GM23338 (cell line): ENCODE data around the gene CYRIA. TPM values are rescaled to one million over a fixed set of nuclear protein-coding genes. Genes with fewer than 3 reads are reported as not detected.

Source experiments
- ATAC-seq: fragments of 200-7000 bp; cut with Tn5 transposase; 3 replicates; pipeline ENCODE4 v1.9.1; 2020
- DNase-seq: peaks from one replicate; pipeline ENCODE4 v3.0.0-alpha.2; 2015; ENCODE audit warnings: low spot score
- H2AFZ ChIP-seq: fragments of 200-600 bp; sonication (generic); 2 replicates; pipeline ENCODE4 v1.8.0; 2016; ENCODE audit warnings: antibody characterized with exemption, mild to moderate bottlenecking, moderate library complexity
- H3F3A ChIP-seq: fragments of 200-600 bp; sonication (generic); replicated peaks from 2 replicates; pipeline ENCODE4 v1.8.0; 2017; ENCODE audit warnings: antibody characterized with exemption, mixed run types, low read depth
- H3K27ac ChIP-seq: fragments of 200-600 bp; sonication (generic); 2 replicates; pipeline ENCODE4 v1.6.1; 2016; ENCODE audit warnings: low read depth
- H3K27me3 ChIP-seq: fragments of 200-600 bp; sonication (generic); 2 replicates; pipeline ENCODE4 v1.8.0; 2016; ENCODE audit warnings: mild to moderate bottlenecking, mixed run types, moderate library complexity; ENCODE audit not compliant: insufficient read depth
- H3K36me3 ChIP-seq: fragments of 200-600 bp; sonication (generic); 2 replicates; pipeline ENCODE4 v1.8.0; 2016; ENCODE audit warnings: mild to moderate bottlenecking; ENCODE audit not compliant: insufficient read depth
- H3K4me1 ChIP-seq: fragments of 200-600 bp; sonication (generic); 2 replicates; pipeline ENCODE4 v1.8.0; 2016; ENCODE audit warnings: mild to moderate bottlenecking, moderate library complexity; ENCODE audit not compliant: insufficient read depth
- H3K4me2 ChIP-seq: fragments of 200-600 bp; sonication (generic); 2 replicates; pipeline ENCODE4 v1.7.1; 2017; ENCODE audit warnings: mixed run types
- H3K4me3 ChIP-seq: fragments of 200-600 bp; sonication (generic); 2 replicates; pipeline ENCODE4 v1.6.1; 2016; ENCODE audit warnings: mixed run types
- H3K79me2 ChIP-seq: fragments of 200-600 bp; sonication (generic); replicated peaks from 2 replicates; pipeline ENCODE4 v1.8.0; 2017; ENCODE audit warnings: mild to moderate bottlenecking; ENCODE audit not compliant: insufficient read depth
- H3K9me2 ChIP-seq: fragments of 200-600 bp; sonication (generic); 2 replicates; pipeline ENCODE4 v1.8.0; 2017; ENCODE audit not compliant: insufficient read depth
- H4K20me1 ChIP-seq: fragments of 200-600 bp; sonication (generic); replicated peaks from 2 replicates; pipeline ENCODE4 v1.8.0; 2017; ENCODE audit warnings: mild to moderate bottlenecking; ENCODE audit not compliant: insufficient read depth
- H3K27ac Mint-ChIP-seq: 2 replicates; pipeline ENCODE4 v1.8.0; 2020; ENCODE audit warnings: inconsistent platforms, mild to moderate bottlenecking, moderate library complexity, mixed read lengths
- H3K27me3 Mint-ChIP-seq: 3 replicates; pipeline ENCODE4 v1.8.0; 2022; ENCODE audit warnings: low read depth, mild to moderate bottlenecking, moderate library complexity, mixed read lengths, inconsistent platforms; ENCODE audit not compliant: insufficient read depth, poor library complexity
- H3K36me3 Mint-ChIP-seq: 3 replicates; pipeline ENCODE4 v1.8.0; 2021; ENCODE audit warnings: low read depth, mild to moderate bottlenecking, inconsistent platforms, moderate library complexity, mixed read lengths
- H3K4me1 Mint-ChIP-seq: 3 replicates; pipeline ENCODE4 v1.8.0; 2020; ENCODE audit warnings: mild to moderate bottlenecking, inconsistent platforms, mixed read lengths
- H3K4me3 Mint-ChIP-seq: 3 replicates; pipeline ENCODE4 v1.8.0; 2021; ENCODE audit warnings: moderate library complexity, mild to moderate bottlenecking, inconsistent platforms, mixed read lengths
- H3K9me3 Mint-ChIP-seq: 3 replicates; pipeline ENCODE4 v1.8.0; 2020; ENCODE audit warnings: moderate library complexity, mild to moderate bottlenecking, inconsistent platforms, mixed read lengths
- CREB1 ChIP-seq: fragments of 250-450 bp; sonication (Bioruptor Pico); IDR thresholded peaks from 2 replicates; pipeline ENCODE4 v1.5.0; 2020; ENCODE audit warnings: low read depth, mild to moderate bottlenecking, moderate library complexity
- CTCF ChIP-seq, 2 experiments: fragments of 200-600 bp in 1 of 2; sonication (generic) in 1 of 2; conservative IDR thresholded peaks; 2 replicates each; pipeline versions ENCODE4 v1.5.1 to v1.6.1; 2016 to 2017; ENCODE audit warnings: antibody characterized with exemption in 2 of 2, low read depth in 2 of 2, mild to moderate bottlenecking in 2 of 2, moderate library complexity in 1 of 2
- ETS1 ChIP-seq: IDR thresholded peaks from 2 replicates; pipeline ENCODE4 v1.6.1; 2016; ENCODE audit warnings: antibody characterized with exemption
- EZH2 ChIP-seq: fragments of 200-600 bp; sonication (generic); IDR thresholded peaks from one replicate; pipeline ENCODE4 v1.8.0; 2017; ENCODE audit warnings: antibody characterized with exemption, mild to moderate bottlenecking, low read depth; ENCODE audit not compliant: unreplicated experiment
- EZH2phosphoT487 ChIP-seq: fragments of 200-600 bp; sonication (generic); IDR thresholded peaks from one replicate; pipeline ENCODE4 v1.8.1; 2018; ENCODE audit warnings: antibody characterized with exemption; ENCODE audit not compliant: unreplicated experiment
- JUNB ChIP-seq: IDR thresholded peaks from one replicate; pipeline ENCODE4 v1.6.1; 2016; ENCODE audit warnings: antibody characterized with exemption; ENCODE audit not compliant: unreplicated experiment
- NANOG ChIP-seq: IDR thresholded peaks from 2 replicates; pipeline ENCODE4 v1.6.1; 2016; ENCODE audit warnings: antibody characterized with exemption, borderline replicate concordance
- POLR2AphosphoS5 ChIP-seq: IDR thresholded peaks from 2 replicates; pipeline ENCODE4 v1.6.1; 2016; ENCODE audit warnings: antibody characterized with exemption, low read depth
- REST ChIP-seq: IDR thresholded peaks from one replicate; pipeline ENCODE4 v1.6.1; 2018; ENCODE audit warnings: antibody characterized with exemption; ENCODE audit not compliant: unreplicated experiment
- STAT1 ChIP-seq: IDR thresholded peaks from one replicate; pipeline ENCODE4 v1.6.1; 2016; ENCODE audit warnings: antibody characterized with exemption; ENCODE audit not compliant: unreplicated experiment
- ZNF114 ChIP-seq: fragments of 250-450 bp; sonication (Bioruptor Pico); IDR thresholded peaks from 2 replicates; pipeline ENCODE4 v1.5.0; 2020; ENCODE audit warnings: mild to moderate bottlenecking, moderate library complexity
- ZNF331 ChIP-seq: fragments of 250-450 bp; sonication (Bioruptor Pico); IDR thresholded peaks from 2 replicates; pipeline ENCODE4 v1.5.0; 2020; ENCODE audit warnings: low read depth, mild to moderate bottlenecking, moderate library complexity
- ZNF462 ChIP-seq: fragments of 250-450 bp; sonication (Bioruptor Pico); IDR thresholded peaks from 2 replicates; pipeline ENCODE4 v1.5.0; 2020; ENCODE audit warnings: mild to moderate bottlenecking, moderate library complexity
- polyA plus RNA-seq: library from polyadenylated mRNA; unstranded; fragments of >200 nt; fragmentation: Nextera tagmentation; extraction: Ambion mirVana; gene quantifications from 2 replicates; pipeline ENCODE4 v1.2.1, GENCODE V29; 2016
- total RNA-seq: library from RNA; depleted of rRNA; stranded (reverse); fragments of >200 nt; shearing (Covaris generic); gene quantifications from 2 replicates; pipeline ENCODE4 v1.2.3, GENCODE V29; 2014

CYRIA gene
- total and polyA plus RNA-seq, 2 experiments from 2014 or later: 3.0 to 5.3 TPM

- Histone ChIP-seq H3K36me3 (no peaks in the 10 kb centered on the region), H3K27me3 (no peaks in the 10 kb centered on the region), H3K9me2 (0 out of 2 replicates have a peak, but pooled peaks cover 3% of the 10 kb centered on the region), H2AFZ (no peak overlapping the region), H3F3A (no peaks in the 10 kb centered on the region), H3K4me1 (peaks cover 6% of the 10 kb centered on the region), H3K27ac (no peak overlapping the region), H3K4me2 (no peak overlapping the region), H4K20me1 (no peaks in the 10 kb centered on the region), H3K4me3 (no peak overlapping the region), H3K79me2 (no peaks in the 10 kb centered on the region)
- TF ChIP-seq ETS1 (no peak), ZNF462 (no peak), EZH2phosphoT487 (no peak), ZNF331 (no peak), EZH2 (no peak), ZNF114 (no peak), REST (no peak), CTCF (conservative IDR thresholded peaks at IDR 0.05; ENCODE audit: low read depth in 2 of 2) (no peak), CREB1 (no peak), STAT1 (no peak), JUNB (no peak), NANOG (no peak), POLR2AphosphoS5 (no peak)
- ATAC-seq (no peak), DNase-seq (no peak)
- Mint-ChIP-seq H3K4me3 (no peak overlapping the region), H3K9me3 (no peaks in the 10 kb centered on the region), H3K36me3 (no peaks in the 10 kb centered on the region), H3K4me1 (peaks cover 10% of the 10 kb centered on the region), H3K27ac (no peak overlapping the region), H3K27me3 (peaks cover 4% of the 10 kb centered on the region)
Observed at GRCh38 chr2:16644221-16644925, 21.3 kb downstream of the CYRIA start.
